Neural crest cell (in vitro differentiated cells): ENCODE data around the gene TMEM217. TPM values are rescaled to one million over a fixed set of nuclear protein-coding genes. Genes with fewer than 3 reads are reported as not detected.
"Not testable (repeated sequence)": the region's sequence is repeated elsewhere in the genome, so short reads cannot be mapped to it uniquely, and the experiment has no call there.

Source experiments
- DNase-seq: peaks from one replicate; pipeline ENCODE4 v3.0.0; 2021; ENCODE audit warnings: low read depth, mixed read lengths, low spot score
- H3K27ac Mint-ChIP-seq: one replicate; pipeline ENCODE4 v1.8.0; 2021; ENCODE audit warnings: mild to moderate bottlenecking, mixed read lengths; ENCODE audit not compliant: unreplicated experiment
- H3K27me3 Mint-ChIP-seq: 2 replicates; pipeline ENCODE4 v1.8.0; 2021; ENCODE audit warnings: low read depth, mild to moderate bottlenecking, mixed read lengths
- H3K36me3 Mint-ChIP-seq: 2 replicates; pipeline ENCODE4 v1.8.0; 2021; ENCODE audit warnings: low read depth, mild to moderate bottlenecking, mixed read lengths
- H3K4me1 Mint-ChIP-seq: 2 replicates; pipeline ENCODE4 v1.8.0; 2021; ENCODE audit warnings: mixed read lengths
- H3K4me3 Mint-ChIP-seq: one replicate; pipeline ENCODE4 v1.8.0; 2021; ENCODE audit warnings: mild to moderate bottlenecking, mixed read lengths
- H3K9me3 Mint-ChIP-seq: 2 replicates; pipeline ENCODE4 v1.8.0; 2021; ENCODE audit warnings: mixed read lengths
- CTCF ChIP-seq: fragments of 200-600 bp; sonication (generic); conservative IDR thresholded peaks from 2 replicates; pipeline ENCODE4 v1.5.0; 2021; ENCODE audit warnings: antibody characterized with exemption, mild to moderate bottlenecking
- total RNA-seq: library from RNA; stranded (reverse); gene quantifications from 2 replicates; pipeline ENCODE4 v1.2.1, GENCODE V29; 2021

The TMEM217 gene
- total RNA-seq, 1 donor from 2014 or later: 0.86 TPM

- peaks cover 7% of the 10 kb centered on the region for H3K27me3 Mint-ChIP-seq
- no peak for DNase-seq
Measured at GRCh38 chr6:37200085-37200484, 57.9 kb downstream of the TMEM217 start.

GRCh38 chr6:37196451-37196850 is 61.5 kb downstream of the TMEM217 start:
- not testable (repeated sequence) for H3K4me1 Mint-ChIP-seq, H3K36me3 Mint-ChIP-seq, H3K9me3 Mint-ChIP-seq, H3K4me3 Mint-ChIP-seq, H3K27ac Mint-ChIP-seq, DNase-seq, H3K27me3 Mint-ChIP-seq

More at GRCh38 chr6:37200085-37200484, 57.9 kb downstream of the TMEM217 start:
- no peaks in the 10 kb centered on the region for H3K4me1 Mint-ChIP-seq
- H3K4me3 Mint-ChIP-seq: no peak overlapping the region
- no peaks in the 10 kb centered on the region for H3K9me3 Mint-ChIP-seq
- no peak for TF ChIP-seq CTCF
- H3K27ac Mint-ChIP-seq: no peak overlapping the region
- H3K36me3 Mint-ChIP-seq: no peaks in the 10 kb centered on the region

- not testable (repeated sequence) for H3K36me3 Mint-ChIP-seq, H3K4me3 Mint-ChIP-seq, DNase-seq, H3K27ac Mint-ChIP-seq, H3K27me3 Mint-ChIP-seq, H3K4me1 Mint-ChIP-seq, H3K9me3 Mint-ChIP-seq
Measured at GRCh38 chr6:37194886-37195285, 63.1 kb downstream of the TMEM217 start.

- no peak overlapping the region for H3K27ac Mint-ChIP-seq
Measured at GRCh38 chr6:37192666-37193065, 65.3 kb downstream of the TMEM217 start.

GRCh38 chr6:37190159-37190535 is 67.8 kb downstream of the TMEM217 start:
- no peak for DNase-seq
- no peak for TF ChIP-seq CTCF
- Mint-ChIP-seq H3K27me3 (no peaks in the 10 kb centered on the region), H3K27ac (no peak overlapping the region), H3K36me3 (no peaks in the 10 kb centered on the region), H3K4me1 (no peaks in the 10 kb centered on the region), H3K9me3 (peaks cover 5% of the 10 kb centered on the region), H3K4me3 (no peak overlapping the region)

More at GRCh38 chr6:37192666-37193065, 65.3 kb downstream of the TMEM217 start:
- H3K4me3 Mint-ChIP-seq: no peak overlapping the region
- no peaks in the 10 kb centered on the region for H3K36me3 Mint-ChIP-seq
- H3K27me3 Mint-ChIP-seq: no peaks in the 10 kb centered on the region
- H3K9me3 Mint-ChIP-seq: no peaks in the 10 kb centered on the region
- no peaks in the 10 kb centered on the region for H3K4me1 Mint-ChIP-seq
- no peak for DNase-seq
- no peak for TF ChIP-seq CTCF

GRCh38 chr6:37188962-37189510 is 68.9 kb downstream of the TMEM217 start:
- H3K27me3 Mint-ChIP-seq: no peaks in the 10 kb centered on the region
- peaks cover 5% of the 10 kb centered on the region for H3K9me3 Mint-ChIP-seq
- H3K36me3 Mint-ChIP-seq: no peaks in the 10 kb centered on the region
- no peak for TF ChIP-seq CTCF
- H3K4me1 Mint-ChIP-seq: no peaks in the 10 kb centered on the region
- no peak overlapping the region for H3K4me3 Mint-ChIP-seq
- no peak overlapping the region for H3K27ac Mint-ChIP-seq
- no peak for DNase-seq
